Activated CD4-positive, alpha-beta T cell treated with anti-CD3 and anti-CD28 coated beads for 1 hour (primary cell): Measurements from ENCODE around the gene VSTM2L.

Experiments
- DNase-seq: peaks from one replicate; pipeline ENCODE4 v3.0.0-alpha.2; 2020

VSTM2L gene

DNA sequence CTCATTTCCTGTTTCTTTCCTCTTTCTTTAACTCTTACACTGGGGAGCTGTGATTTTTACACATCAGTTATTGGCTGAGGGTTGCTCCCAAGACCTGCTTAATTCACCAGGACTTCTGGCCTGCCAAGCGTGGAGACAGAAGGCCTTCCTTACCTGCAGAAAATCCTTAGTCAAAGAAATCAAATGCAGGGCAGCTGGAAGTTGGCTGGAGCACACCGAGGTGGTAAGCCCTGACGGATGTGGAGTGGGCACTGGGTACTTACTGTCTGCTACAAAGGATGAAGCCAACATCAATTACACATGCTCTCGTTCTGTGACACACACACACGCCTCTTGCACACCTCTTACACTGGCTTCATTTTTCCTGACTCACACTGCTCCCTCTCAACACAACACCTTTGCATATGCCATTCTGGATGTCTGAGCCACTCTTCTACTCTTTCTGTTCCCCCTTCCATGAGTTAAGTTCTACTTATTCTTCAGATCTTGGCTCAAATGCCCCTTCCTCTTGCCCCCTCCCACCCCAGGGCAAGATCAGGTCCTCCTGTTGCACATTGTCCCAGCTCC is 68.7 kb downstream of the VSTM2L start:
- DNase-seq = no peak

DNA sequence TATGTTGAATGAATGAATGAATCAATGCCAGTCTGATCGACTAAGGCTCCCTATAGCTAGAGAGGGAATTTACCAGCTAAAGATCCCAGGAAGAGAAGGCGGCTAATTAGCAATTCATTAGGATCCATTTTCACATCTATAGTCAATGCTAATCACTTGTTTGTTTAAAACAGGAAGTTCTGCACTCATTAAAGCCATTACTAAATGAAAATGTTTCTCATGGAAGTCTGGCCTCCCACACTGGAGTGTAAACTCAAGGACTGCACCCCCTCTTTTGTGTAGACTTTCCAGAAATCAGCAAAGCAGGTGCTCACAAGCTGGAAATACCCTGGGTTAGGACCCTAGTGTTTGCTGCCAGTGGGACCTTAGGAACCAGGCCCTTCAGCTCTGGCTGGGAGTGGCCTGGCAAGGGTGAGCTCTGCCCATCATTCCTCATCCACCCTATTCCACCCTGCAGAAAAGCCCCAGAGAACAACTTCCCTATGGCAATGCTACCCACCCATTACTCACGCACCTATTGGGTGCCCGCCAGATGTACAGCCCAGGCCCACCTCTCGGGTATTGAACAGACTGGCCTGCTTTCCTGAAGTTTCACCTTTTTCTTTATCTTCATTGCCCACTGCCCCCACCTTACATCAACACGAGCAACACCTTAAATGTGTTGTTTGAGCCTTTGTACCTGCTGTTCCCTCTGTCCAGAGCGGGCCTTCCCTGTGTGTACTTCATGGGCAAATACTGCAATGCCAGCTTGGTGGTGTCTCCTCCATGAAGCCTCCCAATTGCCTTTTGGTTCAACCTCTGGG is 69.5 kb downstream of the VSTM2L start:
- DNase-seq = no peak

DNA sequence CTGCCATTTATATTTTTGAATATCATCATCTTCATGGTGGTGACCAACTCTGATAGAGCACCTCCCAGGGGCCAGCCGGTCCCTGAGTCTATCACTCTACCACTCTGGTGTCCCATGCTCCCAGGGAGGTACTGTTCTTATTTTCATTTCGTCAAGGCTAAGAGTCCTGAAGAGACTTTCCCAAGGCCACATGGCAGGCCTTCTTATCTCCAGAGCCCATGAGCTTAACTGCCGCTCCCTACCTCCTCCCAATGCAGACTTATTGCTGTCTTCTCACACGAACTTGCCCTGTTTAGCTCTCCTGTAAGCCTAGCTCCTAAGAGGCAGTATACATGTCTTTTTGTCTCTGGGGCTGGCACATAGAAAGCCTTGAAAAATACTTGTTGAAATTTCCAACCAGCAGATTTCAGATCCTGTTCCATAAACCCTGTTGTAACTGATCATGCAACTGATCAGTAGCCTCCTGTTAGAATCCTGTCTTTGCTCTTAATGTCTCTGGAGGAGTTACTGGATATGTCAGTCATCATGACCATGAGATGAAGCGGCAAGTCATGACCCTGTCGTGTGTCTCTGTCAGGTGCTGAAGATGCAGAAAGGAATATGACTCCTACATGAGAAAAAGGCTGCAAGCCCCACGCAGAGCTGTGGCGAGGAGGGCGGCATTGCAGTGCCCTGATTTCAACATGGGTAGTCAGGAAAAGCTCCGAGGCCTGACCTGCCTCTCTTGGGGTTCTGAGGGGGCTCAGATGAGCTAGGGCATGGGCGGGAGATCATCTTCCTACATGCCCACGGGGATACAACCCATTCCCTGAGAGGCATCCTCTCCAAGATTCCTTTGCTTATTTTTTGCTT is 70.4 kb downstream of the VSTM2L start:
- DNase-seq = no peak

DNA sequence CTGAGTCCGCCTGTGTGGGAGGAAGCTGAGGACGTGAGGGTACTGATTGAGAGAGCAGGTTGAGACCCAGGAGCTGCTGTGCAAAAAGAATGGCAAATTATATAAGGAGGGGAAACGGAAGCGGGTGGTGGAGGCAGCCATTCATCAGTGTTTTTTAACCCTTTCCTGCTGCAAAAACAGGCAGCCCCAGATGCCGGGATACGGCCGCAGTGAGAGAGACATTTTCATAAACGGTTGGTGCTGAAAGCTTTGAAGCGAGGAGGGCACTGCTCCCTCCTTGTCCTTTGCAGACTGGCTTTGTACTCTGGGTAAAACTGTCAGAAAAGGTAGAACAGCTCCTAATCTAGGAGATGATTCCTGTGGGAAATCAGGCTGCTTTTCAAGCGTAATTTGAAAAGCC is 74.0 kb downstream of the VSTM2L start:
- DNase-seq = no peak

DNA sequence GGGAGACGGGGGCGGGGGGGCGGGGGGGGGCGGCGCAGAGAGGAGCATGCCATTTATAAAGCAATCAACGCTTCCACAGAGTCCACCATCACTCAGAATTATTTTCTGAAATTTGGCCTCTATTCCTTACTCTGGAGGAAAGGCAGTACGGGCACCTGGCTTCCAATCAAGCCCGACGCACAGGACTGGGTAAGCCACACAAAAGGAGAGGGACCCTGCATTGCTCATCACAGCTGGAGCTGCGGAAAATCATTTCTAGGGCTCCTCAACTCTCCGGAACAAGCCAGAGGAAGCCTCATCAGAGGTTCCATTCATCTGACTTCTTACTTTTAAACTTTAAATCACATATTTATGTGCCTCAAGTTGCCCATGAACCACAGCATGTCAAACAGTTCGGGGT is 74.4 kb downstream of the VSTM2L start:
- no peak for DNase-seq

DNA sequence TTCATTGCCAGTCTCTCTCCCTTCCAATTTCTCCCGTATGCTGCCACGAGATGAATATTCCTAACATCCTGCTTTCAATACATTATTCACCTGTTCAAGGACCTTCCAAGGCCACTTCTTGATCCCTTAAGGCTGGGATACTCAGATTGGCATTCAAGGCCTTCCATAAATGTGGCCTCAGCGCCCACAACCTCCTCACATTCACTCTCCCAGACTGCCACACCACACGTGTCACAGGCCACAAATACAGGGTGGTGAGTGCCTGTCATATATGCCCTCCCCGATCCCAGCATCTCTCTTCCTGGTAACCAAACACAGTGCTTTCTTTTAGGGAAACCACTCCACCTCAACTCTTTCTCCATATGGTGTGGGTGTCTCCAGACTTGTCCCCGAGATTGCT is 74.9 kb downstream of the VSTM2L start:
- DNase-seq = no peak

DNA sequence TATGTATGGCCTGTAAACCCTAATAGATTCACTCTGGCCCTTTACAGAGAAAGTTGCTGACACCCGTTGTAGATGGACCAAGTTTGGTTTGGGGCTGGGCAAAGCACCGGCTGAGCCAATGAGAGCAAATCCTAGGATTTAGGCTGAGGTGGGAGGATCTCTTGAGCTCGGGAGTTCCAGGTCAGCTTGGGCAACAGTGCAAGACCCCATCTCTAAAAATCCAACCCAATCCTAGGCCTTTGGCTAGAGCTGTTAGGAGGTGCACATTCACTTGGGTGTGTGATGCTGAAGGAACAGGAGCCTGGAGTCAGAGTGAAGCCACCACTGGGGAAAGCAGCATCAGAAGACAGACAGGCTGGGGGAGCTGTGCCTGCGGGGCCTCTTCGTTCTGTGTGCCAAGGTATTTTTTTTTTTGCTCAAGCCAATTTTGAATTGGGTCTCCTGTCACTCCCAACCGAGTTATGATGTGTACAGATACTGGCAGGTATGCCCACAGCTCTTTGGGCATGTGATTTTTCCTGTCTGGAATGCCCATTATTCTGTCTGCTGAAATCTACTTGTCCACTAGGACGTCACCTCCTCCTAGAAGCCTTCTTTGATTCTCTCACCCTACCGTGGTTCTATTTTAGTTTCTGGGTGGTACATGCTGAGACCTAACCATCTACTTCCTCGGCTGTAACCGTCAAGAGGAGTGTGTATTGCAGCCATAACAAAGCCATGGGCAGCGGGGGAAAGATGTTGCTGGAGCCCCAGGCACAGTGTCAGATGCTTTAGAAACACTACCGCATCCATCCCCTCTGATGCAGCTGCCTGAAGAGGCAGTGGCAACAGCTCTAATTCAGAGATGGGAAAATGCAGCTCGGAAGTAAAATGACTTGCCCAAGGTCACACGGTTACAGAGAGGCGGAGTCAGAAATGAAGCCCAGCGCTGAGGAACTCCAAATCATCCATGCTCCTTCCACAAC is 76.4 kb downstream of the VSTM2L start:
- no peak for DNase-seq

DNA sequence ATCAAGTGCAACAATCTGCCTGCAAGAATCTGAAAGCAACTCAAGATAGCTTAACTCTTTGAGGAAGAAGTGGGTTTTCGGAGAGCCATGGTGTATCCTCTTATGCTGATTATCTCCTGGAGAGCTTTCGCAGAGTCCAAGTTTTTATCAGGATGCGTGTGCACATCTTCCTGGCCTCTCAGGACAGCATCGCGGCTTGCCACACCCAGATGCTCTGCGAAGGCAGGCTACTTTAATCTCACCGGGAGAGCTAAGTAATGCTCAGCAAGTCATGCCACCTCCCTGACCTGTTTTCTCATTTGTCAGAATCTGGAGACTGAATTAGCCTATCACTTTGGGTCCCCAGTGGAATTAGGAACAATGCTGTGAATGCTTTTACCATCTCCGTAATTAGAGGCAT is 77.5 kb downstream of the VSTM2L start:
- no peak for DNase-seq

DNA sequence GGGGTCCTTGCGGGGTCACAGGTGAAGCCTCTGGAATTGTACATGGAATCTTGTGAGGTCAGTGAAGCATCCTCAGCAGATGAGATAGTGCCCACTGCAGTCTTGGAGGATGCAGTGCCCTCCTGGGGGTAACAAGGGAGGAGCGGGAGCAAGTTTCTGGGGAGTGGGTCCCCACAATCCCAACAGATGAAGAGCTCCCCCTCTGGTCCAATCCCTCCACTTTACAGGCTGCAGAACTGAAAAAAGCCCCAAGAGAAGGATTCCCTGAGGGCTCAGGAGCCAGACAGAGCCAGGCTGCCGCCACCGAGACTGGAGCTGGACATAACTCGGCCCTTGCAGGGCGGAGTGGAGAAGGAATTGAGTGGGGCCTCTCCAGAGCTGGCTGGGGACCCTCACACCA is 77.9 kb downstream of the VSTM2L start:
- no peak for DNase-seq

DNA sequence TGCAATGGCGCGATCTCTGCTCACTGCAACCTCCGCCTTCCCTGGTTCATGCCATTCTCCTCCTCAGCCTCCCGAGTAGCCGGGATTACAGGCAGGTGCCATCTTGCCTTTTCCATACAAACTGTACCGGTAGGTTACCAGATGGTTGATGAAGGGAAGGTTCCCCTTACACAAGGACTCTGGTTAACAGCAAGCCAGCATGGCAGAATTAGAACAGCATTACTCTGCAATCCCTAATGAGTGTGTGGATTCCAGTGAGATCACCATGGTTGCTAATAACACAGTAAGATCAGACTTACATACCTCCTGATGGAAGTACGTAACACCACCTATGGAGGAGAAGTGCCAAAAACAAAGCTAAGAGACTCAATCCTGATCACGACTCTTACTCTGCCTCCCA is 78.6 kb downstream of the VSTM2L start:
- no peak for DNase-seq

DNA sequence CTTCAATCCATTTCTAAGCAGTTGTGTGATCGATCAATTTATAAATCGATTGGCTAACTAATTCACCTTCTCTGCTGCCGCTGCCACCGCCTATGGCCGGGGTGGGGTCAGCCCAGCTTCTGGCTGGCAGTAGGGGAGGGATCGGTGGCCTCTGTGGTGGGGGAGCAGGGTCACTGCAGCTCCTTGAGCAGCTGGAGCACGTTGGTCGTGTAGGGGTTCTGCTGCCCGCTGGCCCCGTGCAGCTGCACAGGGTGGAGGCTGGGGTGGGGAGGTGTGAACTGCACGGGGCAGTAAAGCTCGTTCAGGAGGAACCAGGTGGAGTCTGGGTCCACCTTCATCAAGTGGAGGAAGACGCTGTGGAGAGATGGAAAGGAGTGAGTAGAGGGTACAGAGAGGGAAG is 80.4 kb downstream of the VSTM2L start:
- DNase-seq = no peak

DNA sequence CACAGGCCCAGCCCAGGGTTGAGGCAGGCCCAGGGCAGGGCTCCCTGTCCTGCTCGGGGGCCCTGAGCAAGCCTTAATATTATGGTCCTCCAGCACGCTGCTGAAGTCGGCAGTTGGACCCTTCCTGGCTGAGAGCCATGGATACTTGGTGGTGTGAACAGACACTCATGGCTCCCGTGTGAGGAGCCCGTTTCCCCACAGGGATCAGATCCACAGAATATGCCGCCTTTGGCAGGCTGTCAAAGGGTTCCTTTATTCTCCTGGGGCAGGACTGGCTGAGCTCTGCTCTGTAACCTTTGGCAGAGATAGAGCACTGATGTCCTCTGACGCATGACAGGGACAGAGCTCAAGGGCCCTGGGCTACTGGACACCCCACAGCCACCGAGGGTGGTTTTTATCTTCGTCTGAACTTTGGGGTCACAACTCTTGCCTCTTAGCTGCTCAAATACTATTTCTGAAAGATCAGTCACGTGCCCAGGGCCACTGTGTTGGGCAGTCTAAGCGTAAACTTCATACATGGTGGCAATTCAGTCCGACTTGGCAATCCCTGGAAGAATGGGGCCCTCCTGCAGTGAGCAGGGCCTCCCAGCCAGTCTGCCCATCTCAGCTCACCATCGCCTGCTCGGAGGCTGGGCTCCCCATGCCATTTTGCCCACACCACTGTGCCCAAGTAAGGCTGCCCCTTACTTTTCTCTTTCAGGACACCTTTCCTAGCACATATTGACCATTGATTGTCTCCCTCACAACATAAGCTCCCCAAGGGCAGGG is 81.3 kb downstream of the VSTM2L start:
- DNase-seq = no peak

DNA sequence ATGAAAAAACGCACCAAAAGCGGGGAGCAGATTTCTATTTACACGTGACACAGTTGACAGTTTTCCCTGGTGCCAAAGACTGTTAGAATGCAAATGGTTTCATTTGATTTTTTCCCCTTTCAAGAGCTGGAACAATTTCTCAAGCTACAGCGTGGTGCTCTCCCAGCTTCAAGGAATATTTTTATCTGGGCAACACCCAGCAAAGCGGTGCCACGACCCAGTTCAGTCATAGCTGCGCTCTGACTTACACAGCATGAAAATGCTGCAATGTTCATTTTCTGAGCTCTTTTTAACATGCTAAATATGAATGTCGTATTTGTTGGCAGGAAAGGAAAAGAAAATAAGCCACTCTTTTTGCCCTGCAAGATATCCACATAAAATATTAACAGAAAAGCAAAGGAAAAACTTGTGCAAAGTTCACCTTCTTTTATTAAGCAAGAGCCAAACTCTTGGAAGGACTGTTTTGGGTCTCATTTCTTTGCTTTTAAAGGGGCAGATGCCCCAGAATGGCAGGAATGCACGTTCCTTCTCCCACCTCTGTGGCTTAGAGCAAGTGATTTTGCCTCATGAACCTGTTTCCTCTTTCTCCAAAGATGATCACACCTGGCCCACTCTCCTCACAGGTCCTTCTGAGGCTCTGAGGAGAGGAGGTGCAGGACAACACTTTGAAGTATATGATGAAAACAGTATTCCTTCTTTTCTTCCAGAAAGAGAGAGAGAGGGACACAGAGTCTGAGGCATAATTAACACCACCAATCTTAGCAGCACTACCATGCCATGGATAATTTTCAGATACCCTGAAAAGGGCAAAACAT is 83.3 kb downstream of the VSTM2L start:
- DNase-seq = no peak

DNA sequence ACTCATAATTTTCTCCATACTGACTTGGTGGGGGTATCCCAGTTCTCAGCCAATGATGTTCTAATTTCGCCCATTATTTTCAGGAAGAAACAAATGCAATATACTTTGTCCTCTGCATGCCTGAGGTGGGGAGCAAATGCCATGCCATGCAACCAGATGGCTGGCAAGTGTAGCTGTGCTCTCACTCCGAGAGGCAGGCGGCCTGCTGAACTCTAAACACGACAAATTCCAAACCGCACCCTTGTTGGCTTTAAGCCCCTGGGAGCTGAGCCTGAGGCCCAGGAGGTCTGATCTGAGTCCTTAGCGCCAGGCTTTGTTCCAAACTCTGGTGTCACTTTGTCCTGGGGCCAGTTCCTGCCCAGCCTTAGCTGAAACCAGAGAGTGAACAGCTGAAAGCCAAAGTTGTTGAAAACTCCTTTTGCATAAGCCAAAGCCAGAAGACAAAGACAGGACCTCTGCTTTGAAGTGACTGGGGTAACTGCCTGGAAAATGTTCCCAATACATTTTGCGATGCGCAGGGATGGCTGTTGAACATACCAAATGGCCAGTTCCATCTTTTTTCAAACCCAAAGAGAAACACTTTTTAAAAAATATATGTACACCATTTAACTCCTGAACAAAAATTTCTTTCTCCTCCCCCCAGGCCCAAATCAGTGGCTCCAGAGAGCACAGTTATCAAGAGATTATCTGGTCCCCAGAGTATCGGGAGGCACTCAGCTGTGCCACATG is 84.1 kb downstream of the VSTM2L start:
- DNase-seq = no peak

DNA sequence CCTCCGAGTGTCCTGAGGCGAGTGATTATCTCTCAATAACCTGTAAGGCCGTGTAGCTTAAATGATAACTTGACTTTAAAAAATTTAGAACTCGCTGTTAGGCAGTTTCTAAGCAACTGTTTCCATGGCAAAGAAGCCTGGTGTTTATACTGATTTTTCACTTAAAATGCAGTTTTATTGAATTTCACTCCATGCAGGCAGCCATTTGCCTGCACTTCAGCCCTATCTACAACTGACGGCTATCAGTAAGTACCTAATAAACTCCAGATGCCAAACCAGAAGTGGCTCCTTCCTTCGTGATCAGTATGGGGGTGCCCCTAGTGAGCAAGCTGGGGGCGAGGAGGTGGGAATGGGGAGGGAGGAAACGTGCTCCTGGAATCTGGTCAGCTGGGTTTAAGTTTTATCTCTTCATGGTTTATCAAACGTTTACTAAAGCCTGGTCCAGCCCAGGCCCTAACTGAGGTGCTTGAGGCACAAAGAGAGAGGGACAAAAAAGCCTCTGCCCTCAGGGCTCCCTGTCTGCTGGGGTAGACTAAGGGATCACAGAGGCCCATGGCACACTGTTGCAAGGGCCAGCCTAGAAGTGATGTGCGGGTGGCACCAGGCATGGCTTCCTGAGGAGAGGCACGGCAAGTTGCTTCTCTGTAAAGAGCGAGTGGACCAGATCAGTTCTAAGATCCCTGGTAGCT is 84.8 kb downstream of the VSTM2L start:
- DNase-seq = no peak

DNA sequence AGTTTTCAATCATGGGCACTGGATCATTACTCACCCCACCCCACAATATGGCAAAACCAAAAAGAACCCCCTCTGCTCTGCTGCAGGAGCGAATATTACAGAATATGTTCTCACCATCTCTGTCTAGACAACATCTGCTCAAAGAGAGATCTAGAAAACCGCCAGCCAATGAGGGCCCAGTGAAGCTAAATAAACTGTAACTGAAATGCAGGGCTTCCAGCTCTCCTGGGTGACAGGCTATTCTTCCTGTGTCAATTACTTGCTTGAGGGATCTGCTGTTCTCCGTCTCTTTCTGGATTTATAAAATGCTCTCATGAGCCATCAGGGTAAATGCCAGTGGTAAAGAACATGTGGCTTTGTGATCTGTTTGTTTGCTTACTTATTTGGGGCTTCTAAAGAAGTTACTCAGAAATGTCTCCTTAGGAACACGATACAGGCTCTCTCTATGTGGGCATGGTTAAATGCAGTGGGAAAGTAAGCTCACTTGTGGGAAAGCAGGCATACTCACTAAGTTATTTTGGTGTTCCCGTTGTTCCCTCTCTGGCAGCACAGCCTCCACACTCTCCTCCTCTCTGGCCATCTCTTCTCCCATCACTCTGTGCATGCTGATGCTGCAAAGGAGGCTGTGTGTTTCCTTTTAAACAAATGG is 85.5 kb downstream of the VSTM2L start:
- DNase-seq = no peak

DNA sequence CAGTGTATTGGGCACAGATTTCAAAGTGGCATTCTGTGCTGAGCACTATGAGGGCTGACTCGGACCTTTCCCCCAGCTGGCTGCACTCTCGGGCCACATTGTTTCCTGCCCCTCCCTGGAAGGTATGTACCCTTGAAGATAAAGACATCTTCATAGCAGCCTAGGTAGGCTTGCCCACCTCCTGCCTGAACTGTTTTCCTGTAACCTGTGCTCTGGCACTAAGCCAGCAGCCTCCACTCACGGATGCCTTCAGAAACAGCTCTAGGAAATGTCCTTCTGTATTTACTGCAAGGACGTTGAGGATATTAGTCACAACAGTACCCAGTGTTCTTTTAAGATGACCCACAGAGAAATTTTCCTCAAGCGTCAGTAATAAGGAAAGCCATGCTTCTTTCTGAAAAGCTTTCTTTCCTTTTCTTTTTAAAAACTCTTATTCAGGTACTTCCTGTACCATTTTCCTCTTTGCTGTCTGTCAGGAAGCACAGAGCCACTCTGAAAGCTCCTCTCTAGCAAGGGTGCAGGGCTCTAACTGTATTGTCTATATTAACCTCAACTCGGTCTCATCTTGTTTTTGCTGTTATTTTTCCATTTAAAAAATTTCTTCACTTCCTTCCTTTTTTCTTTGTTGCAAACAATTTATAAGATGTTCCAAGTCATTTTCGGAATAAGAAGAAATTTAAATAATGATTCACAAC is 86.8 kb downstream of the VSTM2L start:
- no peak for DNase-seq

DNA sequence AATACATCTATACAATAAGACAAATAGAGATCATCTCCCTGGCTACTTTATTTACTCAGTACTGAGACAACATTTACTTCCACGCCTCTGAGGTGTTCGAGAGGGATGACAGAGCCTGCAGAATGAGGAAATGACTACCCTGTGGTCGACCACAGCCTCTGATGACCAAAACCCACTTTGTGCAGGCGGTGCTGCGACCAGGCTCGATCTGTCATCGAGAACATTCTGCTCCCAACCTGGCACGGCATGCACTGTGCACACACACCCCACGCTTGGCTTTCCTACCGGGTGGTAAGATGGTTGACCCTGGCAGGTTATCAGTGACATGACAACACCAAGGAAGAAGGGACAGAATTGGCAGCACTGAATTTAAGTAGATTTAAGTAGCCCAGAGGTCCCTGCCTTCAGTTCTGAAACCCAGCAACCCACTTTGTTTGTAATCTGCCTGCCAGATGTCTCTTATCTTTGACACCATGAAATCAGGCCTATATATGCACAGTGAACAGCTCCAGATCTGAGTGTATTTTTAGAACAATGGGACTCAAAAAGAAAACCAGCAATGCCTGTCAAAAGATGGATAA is 87.7 kb downstream of the VSTM2L start:
- DNase-seq = no peak
